SU-DHL-6 (cell line): Measurements from ENCODE around the gene SLFN12.

Experiments
- EZH2phosphoT487 ChIP-seq: fragments of 200-600 bp; sonication (generic), shearing (Covaris generic); conservative IDR thresholded peaks from 2 replicates; pipeline ENCODE4 v1.6.1; 2018; ENCODE audit warnings: mild to moderate bottlenecking, antibody characterized with exemption, low read length, moderate library complexity, mixed read lengths
- TF ChIP-seq, protein P1 (sequence below): fragments of 200-600 bp; sonication (generic); IDR thresholded peaks from one replicate; pipeline ENCODE4 v1.5.1; 2017; ENCODE audit warnings: antibody characterized with exemption, mild to moderate bottlenecking, low read length, moderate library complexity; ENCODE audit not compliant: insufficient read depth, poor library complexity, severe bottlenecking

DNA sequence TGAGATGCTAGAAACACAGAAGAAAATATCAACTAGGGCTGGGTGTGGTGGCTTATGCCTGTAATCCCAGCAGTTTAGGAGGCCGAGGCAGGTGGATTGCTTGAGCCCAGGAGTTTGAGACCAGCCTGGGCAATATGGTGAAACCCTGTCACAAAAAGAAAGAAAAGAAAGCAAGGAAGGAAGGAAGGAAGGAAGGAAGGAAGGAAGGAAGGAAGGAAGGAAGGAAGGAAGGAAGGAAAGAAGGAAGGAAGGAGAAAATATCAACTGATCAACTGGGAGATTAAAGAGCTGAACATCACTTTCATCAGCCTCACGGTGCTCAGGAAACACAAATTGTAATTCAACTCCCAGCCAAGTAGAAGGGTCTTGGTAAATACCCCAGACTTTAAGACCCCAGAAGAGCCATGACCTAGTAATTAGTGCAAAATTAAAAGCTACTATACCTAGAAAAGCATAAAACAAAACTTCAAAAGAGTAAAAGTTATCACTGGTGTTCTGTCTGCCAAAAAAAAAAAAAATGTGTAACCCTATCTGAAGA is 44.1 kb upstream of the SLFN12 start:
- TF ChIP-seq, protein P1, sequence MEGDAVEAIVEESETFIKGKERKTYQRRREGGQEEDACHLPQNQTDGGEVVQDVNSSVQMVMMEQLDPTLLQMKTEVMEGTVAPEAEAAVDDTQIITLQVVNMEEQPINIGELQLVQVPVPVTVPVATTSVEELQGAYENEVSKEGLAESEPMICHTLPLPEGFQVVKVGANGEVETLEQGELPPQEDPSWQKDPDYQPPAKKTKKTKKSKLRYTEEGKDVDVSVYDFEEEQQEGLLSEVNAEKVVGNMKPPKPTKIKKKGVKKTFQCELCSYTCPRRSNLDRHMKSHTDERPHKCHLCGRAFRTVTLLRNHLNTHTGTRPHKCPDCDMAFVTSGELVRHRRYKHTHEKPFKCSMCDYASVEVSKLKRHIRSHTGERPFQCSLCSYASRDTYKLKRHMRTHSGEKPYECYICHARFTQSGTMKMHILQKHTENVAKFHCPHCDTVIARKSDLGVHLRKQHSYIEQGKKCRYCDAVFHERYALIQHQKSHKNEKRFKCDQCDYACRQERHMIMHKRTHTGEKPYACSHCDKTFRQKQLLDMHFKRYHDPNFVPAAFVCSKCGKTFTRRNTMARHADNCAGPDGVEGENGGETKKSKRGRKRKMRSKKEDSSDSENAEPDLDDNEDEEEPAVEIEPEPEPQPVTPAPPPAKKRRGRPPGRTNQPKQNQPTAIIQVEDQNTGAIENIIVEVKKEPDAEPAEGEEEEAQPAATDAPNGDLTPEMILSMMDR = no peak
- no peak for TF ChIP-seq EZH2phosphoT487
